ENCODE measurements around the gene RPIA.

- no peak for TF ChIP-seq CTCF (conservative IDR thresholded peaks at IDR 0.05 in 1 of 2, IDR thresholded peaks at IDR 0.05 in 1 of 2; ENCODE audit: low read depth in 1 of 2, low read length in 2 of 2)
- no peak for TF ChIP-seq EZH2 (IDR thresholded peaks at IDR 0.05; ENCODE audit: low read length, missing control alignments)
Observed at GRCh38 chr2:88667219-88667618, 24.3 kb upstream of the RPIA start.
